ACC112 (cell line): ENCODE results near the gene RUVBL1.

ENCODE experiments used
- H2AFZ ChIP-seq: fragments of 200-600 bp; sonication (generic); one replicate; pipeline ENCODE4 v1.6.0; 2017; ENCODE audit warnings: antibody characterized with exemption, low read length; ENCODE audit not compliant: unreplicated experiment
- H3K27ac ChIP-seq: fragments of 200-600 bp; sonication (generic); 2 replicates; pipeline ENCODE4 v1.5.1; 2014; ENCODE audit warnings: low read depth, mild to moderate bottlenecking, antibody characterized with exemption, low read length, moderate library complexity
- H3K27me3 ChIP-seq: fragments of 200-600 bp; sonication (generic); 2 replicates; pipeline ENCODE4 v1.6.1; 2014; ENCODE audit warnings: mild to moderate bottlenecking, antibody characterized with exemption, low read length, moderate library complexity, mixed read lengths; ENCODE audit not compliant: insufficient read depth
- H3K36me3 ChIP-seq: fragments of 200-600 bp; sonication (generic); 2 replicates; pipeline ENCODE4 v1.6.1; 2016; ENCODE audit warnings: mild to moderate bottlenecking, antibody characterized with exemption, low read length, moderate library complexity, mixed read lengths; ENCODE audit not compliant: insufficient read depth
- H3K4me1 ChIP-seq: fragments of 200-600 bp; sonication (generic); one replicate; pipeline ENCODE4 v1.6.1; 2016; ENCODE audit warnings: low read length, mixed read lengths; ENCODE audit not compliant: insufficient read depth, unreplicated experiment, control insufficient read depth
- H3K4me3 ChIP-seq: fragments of 200-600 bp; sonication (generic); 2 replicates; pipeline ENCODE4 v1.5.1; 2014; ENCODE audit warnings: mild to moderate bottlenecking, low read depth, low read length
- H3K79me2 ChIP-seq: fragments of 200-600 bp; sonication (generic); one replicate; pipeline ENCODE4 v1.6.0; 2016; ENCODE audit warnings: low read length; ENCODE audit not compliant: control insufficient read depth, unreplicated experiment, insufficient read depth

The RUVBL1 gene

DNA sequence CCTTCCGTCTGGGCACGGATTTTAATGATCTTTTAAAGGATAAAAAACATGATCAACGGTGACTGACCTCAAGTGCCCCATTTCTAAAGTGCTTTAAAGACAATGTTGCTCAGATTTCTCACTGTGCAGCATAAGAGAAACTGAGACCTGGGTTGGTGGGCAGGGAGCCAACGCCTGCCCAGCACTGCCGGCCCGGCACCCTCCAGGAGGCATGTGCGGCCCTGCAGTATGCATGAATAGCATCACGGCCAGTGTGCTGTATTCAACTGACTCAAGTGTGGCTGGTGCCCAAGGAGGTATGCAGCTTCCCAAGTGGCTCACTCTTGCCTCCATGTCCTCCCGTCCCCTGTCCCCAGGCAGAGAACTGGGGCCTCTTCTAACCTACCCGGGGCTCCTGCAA, 41.1 kb downstream of the RUVBL1 start:
- Histone ChIP-seq H3K27ac (peak overlapping the region; percentile 92; the same call in 1 of the 2 replicates), H3K4me3 (no peak overlapping the region), H3K79me2 (no peaks in the 10 kb centered on the region), H3K27me3 (no peaks in the 10 kb centered on the region), H3K36me3 (peaks cover 36% of the 10 kb centered on the region), H2AFZ (no peak overlapping the region), H3K4me1 (peaks cover 47% of the 10 kb centered on the region)

DNA sequence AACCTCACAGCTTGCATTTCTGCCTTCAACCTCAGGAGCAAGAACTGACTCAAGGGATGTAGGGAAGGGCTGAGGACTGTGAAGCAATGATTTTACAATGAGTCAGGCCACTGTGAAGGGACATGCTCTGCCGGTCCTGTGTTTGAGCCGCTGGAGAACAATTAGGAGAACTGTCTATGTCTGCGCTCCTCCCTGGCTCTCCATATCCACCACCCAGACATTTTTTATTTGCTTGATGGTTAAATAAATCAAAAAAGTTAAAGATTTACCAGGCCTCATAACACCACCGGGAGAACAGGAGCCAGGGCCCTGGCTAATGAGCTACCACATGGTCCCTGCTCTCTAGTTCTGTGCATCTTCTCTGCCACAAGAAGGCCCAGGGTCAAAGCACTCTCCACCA, 41.8 kb downstream of the RUVBL1 start:
- Histone ChIP-seq H3K4me3 (no peak overlapping the region), H2AFZ (no peak overlapping the region), H3K36me3 (peaks cover 29% of the 10 kb centered on the region), H3K4me1 (peaks cover 47% of the 10 kb centered on the region), H3K27ac (peak overlapping the region; percentile 92), H3K79me2 (no peaks in the 10 kb centered on the region), H3K27me3 (no peaks in the 10 kb centered on the region)

GRCh38 chr3:128081226-128081625, 42.4 kb downstream of the RUVBL1 start:
- Histone ChIP-seq H3K36me3 (peaks cover 23% of the 10 kb centered on the region; the same call in 1 of the 2 replicates), H2AFZ (no peak overlapping the region), H3K27me3 (no peaks in the 10 kb centered on the region), H3K4me3 (peak overlapping the region; percentile 8; the same call in 1 of the 2 replicates), H3K79me2 (no peaks in the 10 kb centered on the region), H3K27ac (peak overlapping the region; percentile 92), H3K4me1 (peaks cover 48% of the 10 kb centered on the region)

DNA sequence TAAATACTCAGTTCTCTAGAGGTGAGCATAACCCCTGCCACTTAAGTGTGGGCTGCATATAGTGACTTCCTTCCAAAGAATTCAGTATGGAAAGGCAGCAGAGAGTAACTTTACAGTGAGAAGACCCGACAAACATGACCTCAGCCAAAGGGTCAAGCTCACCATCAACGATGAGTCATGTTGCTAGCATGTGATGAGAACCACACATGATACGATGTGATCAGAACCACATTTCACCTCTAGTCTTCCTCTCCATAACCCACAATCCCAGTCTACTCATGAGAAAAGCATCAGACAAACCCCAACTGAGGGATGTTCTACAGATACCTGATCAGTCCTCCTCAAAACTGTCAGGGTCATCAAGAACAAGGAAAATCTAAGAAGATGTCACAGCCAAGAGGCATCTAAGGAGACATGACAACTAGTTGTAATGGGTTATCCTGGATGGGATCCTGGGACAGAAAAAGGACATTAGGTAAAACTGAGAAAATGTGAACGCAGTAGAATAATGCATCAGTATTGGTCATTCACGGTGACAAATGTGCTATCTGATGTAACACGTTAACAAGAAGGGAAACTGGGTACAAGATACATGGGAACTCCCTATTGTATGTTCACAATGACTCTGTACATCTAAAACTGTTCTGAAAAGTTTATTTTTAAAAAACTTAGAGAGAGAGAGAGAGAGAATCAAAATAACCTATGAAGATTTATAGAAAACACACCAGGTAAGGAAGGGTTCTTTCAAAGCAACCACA, 43.1 kb downstream of the RUVBL1 start:
- H3K4me3 ChIP-seq: peak overlapping the region; percentile 30; the same call in 1 of the 2 replicates
- H3K4me1 ChIP-seq: peaks cover 53% of the 10 kb centered on the region
- H3K27me3 ChIP-seq: no peaks in the 10 kb centered on the region
- no peak overlapping the region for H2AFZ ChIP-seq
- H3K36me3 ChIP-seq: peaks cover 20% of the 10 kb centered on the region; the same call in 1 of the 2 replicates
- H3K79me2 ChIP-seq: no peaks in the 10 kb centered on the region
- H3K27ac ChIP-seq: peak overlapping the region; percentile 92

DNA sequence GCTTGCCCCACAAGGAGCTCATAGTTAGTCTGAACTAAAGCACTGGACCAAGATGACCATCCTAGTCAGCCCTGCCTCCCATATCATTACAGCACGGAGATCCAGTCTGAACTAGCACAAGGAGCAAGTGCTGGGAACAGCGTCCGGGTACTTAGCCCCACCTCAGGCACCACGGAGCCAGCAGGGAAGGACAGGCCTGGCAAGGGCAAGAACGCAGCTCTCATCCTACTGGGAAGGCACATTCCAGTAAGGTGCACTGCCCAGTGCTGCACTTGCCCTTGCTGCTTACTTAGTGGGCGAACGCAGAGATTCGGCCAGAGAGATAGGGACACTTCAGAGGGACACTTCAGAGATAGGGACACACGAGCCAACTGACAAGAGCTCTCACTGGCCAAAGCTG, 43.8 kb downstream of the RUVBL1 start:
- Histone ChIP-seq H3K4me1 (peaks cover 55% of the 10 kb centered on the region), H3K27me3 (no peaks in the 10 kb centered on the region), H2AFZ (no peak overlapping the region), H3K79me2 (no peaks in the 10 kb centered on the region), H3K4me3 (peak overlapping the region; percentile 13; the same call in 1 of the 2 replicates), H3K27ac (peak overlapping the region; percentile 92), H3K36me3 (peaks cover 13% of the 10 kb centered on the region; the same call in 1 of the 2 replicates)

DNA sequence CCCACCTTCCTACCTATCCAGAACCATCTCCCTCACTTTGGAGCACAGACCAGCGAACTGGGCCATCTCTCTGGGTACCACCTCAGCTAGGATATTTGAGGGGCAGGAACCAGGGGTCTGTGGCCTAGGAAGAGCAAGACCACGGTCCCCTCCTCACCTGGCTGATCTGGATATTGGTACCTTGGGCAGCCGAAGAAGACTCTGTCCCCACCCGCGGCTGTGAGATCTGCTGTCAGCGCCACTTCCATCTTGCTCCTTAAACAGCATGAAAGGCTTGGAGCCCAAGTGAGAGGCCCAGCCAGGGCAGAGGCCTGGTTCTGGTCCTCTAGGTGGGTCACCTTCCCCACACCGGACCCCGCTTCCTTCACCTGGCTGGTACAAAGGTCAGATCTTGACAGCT, 44.7 kb downstream of the RUVBL1 start:
- Histone ChIP-seq H3K79me2 (no peaks in the 10 kb centered on the region), H3K27ac (peak overlapping the region; percentile 92; the same call in 1 of the 2 replicates), H3K36me3 (peaks cover 9% of the 10 kb centered on the region; the same call in 1 of the 2 replicates), H3K27me3 (no peaks in the 10 kb centered on the region), H3K4me1 (peaks cover 50% of the 10 kb centered on the region), H3K4me3 (no peak overlapping the region), H2AFZ (no peak overlapping the region)

DNA sequence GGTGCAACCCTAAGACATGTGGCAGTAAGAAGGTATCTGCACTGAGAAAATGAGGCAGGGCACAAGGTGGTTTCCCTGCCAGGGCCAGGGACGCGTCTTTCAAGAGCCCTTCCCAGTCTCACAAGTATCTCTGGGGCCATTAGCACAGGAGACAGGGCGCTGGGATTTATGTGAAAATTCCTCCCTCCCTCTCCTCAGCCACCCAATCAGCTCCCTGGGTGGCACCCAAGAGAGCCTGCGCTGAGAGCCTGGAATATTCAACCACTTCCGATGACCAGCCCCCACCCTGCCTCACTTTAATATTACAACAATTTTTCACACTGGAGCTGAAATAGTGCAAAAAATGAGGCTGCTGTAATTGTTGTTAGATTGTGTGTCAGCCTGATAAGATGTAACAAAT, 45.3 kb downstream of the RUVBL1 start:
- Histone ChIP-seq H3K27me3 (no peaks in the 10 kb centered on the region), H3K36me3 (peaks cover 9% of the 10 kb centered on the region; the same call in 1 of the 2 replicates), H3K79me2 (no peaks in the 10 kb centered on the region), H3K27ac (no peak overlapping the region), H3K4me1 (peaks cover 55% of the 10 kb centered on the region), H3K4me3 (no peak overlapping the region), H2AFZ (no peak overlapping the region)

DNA sequence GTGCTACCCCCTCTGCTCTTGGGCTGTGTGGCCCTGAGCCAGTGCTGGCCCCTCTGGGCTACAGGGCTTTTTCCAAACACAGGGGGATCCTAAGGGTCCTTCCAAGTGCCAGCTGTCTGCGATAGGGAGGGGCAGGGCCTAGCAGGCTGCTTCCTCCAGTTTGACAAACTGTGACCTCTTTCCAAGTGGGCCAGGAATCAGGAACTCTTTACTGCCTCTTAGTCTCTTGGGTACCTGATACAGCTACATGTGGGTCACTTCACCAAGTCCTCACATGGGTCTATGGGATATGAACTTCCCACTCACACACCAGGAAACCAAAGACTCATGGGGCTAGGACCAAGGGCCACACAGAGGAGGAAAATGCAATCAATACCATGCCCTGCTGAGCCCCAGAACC, 45.9 kb downstream of the RUVBL1 start:
- Histone ChIP-seq H3K27me3 (no peaks in the 10 kb centered on the region), H3K79me2 (no peaks in the 10 kb centered on the region), H2AFZ (no peak overlapping the region), H3K27ac (no peak overlapping the region), H3K36me3 (peaks cover 12% of the 10 kb centered on the region; the same call in 1 of the 2 replicates), H3K4me3 (no peak overlapping the region), H3K4me1 (peaks cover 58% of the 10 kb centered on the region)

GRCh38 chr3:128077202-128077624, 46.4 kb downstream of the RUVBL1 start:
- no peaks in the 10 kb centered on the region for H3K79me2 ChIP-seq
- H3K4me3 ChIP-seq: no peak overlapping the region
- peaks cover 12% of the 10 kb centered on the region; the same call in 1 of the 2 replicates for H3K36me3 ChIP-seq
- H3K4me1 ChIP-seq: peaks cover 56% of the 10 kb centered on the region
- H2AFZ ChIP-seq: no peak overlapping the region
- H3K27me3 ChIP-seq: no peaks in the 10 kb centered on the region
- no peak overlapping the region for H3K27ac ChIP-seq

DNA sequence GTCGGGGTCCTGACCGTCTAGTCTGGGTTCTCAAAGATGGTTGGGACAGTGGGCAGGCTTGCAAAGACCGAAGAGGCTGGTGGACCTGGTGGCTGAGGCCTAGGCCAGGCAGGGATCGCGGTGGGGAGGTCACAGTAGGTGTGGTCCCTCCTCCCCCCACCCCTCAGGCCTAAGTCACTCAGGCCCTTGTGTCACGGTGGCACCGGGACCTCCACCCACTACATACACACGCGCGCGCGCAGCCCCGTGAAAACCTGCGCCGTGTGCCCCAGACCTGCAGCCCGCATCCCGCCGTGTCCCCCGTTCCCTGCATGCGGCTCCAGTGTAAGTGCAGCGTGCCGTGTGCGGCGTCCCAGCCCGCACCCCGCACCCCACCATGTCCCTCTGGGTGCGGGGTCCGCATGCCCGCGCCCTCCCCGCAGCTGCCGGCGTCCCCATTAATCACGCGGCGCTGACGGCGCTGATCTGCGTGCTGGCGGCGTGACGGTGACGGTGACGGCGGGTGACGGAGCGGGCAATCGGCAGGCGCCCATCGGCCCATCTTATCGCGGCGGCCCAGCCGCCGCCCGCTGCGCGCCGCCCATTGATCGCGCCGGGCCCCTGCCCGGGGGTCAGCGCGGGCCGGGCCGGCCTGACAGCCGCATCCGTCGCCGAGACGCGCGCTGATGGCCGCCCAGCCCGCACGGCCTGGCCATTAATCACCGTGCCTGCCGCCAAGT, 47.0 kb downstream of the RUVBL1 start:
- Histone ChIP-seq H3K4me3 (no peak overlapping the region), H3K27me3 (no peaks in the 10 kb centered on the region), H3K79me2 (no peaks in the 10 kb centered on the region), H3K4me1 (peaks cover 50% of the 10 kb centered on the region), H3K36me3 (peaks cover 14% of the 10 kb centered on the region; the same call in 1 of the 2 replicates), H3K27ac (no peak overlapping the region), H2AFZ (no peak overlapping the region)
